Endothelial cell of umbilical vein (primary cell): ENCODE measurements around the gene SLC18A3. TPM values are rescaled to one million over a fixed set of nuclear protein-coding genes. Genes with fewer than 3 reads are reported as not detected.

Experiments used
- BruUV-seq: library from RNA; stranded (reverse); fragments of 400-500 nt; replicated peaks from 2 replicates; lab custom pipeline; 2021; lab: Mats Ljungman, UMichigan
- CTCF ChIA-PET: fragments of 300-600, 350-600 bp; sonication (Branson Sonifier 250); formaldehyde crosslinking; loops from one replicate; lab custom pipeline; 2021; ENCODE audit warnings: antibody characterized with exemption, inconsistent platforms; lab: Charles Lee
- POLR2A ChIA-PET: fragments of 300-600, 350-600 bp; sonication (Branson Sonifier 250); formaldehyde crosslinking; loops from one replicate; lab custom pipeline; 2021; ENCODE audit warnings: antibody characterized with exemption, inconsistent platforms; lab: Charles Lee
- DNase-seq: peaks from one replicate; pipeline ENCODE4 v3.0.0-alpha.2; 2011; ENCODE audit warnings: low read depth, low spot score
- FAIRE-seq: peaks from 2 replicates; lab custom pipeline; 2011; peaks lifted over from hg19 to GRCh38; lab: Jason Lieb, UNC
- H2AFZ ChIP-seq: 2 replicates; pipeline ENCODE4 v1.6.0; 2012; ENCODE audit warnings: low read depth, low read length, control low read depth, inconsistent platforms
- H3K27ac ChIP-seq: 2 replicates; pipeline ENCODE4 v1.5.1; 2011; ENCODE audit warnings: low read depth, mild to moderate bottlenecking, control low read depth, low read length, moderate library complexity; ENCODE audit not compliant: insufficient read depth
- H3K27me3 ChIP-seq, 2 experiments: 2 replicates each; pipeline versions ENCODE4 v1.6.0 to v1.6.1; 2011; ENCODE audit warnings: low read length in 2 of 2, mixed read lengths in 1 of 2; ENCODE audit not compliant: control insufficient read depth in 2 of 2, insufficient read depth in 2 of 2
- H3K36me3 ChIP-seq, 2 experiments: 2 replicates in 1 of 2; 3 replicates in 1 of 2; pipeline ENCODE4 v1.5.1; 2011; ENCODE audit warnings: low read length in 2 of 2, mild to moderate bottlenecking in 1 of 2, moderate library complexity in 1 of 2; ENCODE audit not compliant: control insufficient read depth in 2 of 2, insufficient read depth in 2 of 2; ENCODE audit errors: extremely low read depth in 1 of 2
- H3K4me1 ChIP-seq: 3 replicates; pipeline ENCODE4 v1.5.1; 2011; ENCODE audit warnings: mild to moderate bottlenecking, low read length; ENCODE audit not compliant: control insufficient read depth, insufficient read depth; ENCODE audit errors: extremely low read depth
- H3K4me2 ChIP-seq: 2 replicates; pipeline ENCODE4 v1.6.1; 2011; ENCODE audit warnings: low read length, control low read depth, mixed read lengths; ENCODE audit not compliant: insufficient read depth
- H3K4me3 ChIP-seq, 3 experiments: fragments of 200-600 bp in 1 of 3; sonication (generic), shearing (Covaris generic) in 1 of 3; replicated peaks in 1 of 3; 2 replicates each; pipeline ENCODE4 v1.5.1; 2011 to 2016; ENCODE audit warnings: control low read depth in 3 of 3, low read length in 3 of 3, mild to moderate bottlenecking in 2 of 3, inconsistent platforms in 1 of 3, low read depth in 1 of 3, moderate library complexity in 1 of 3; ENCODE audit not compliant: insufficient read depth in 1 of 3
- H3K79me2 ChIP-seq: 2 replicates; pipeline ENCODE4 v1.6.0; 2012; ENCODE audit warnings: low read length, inconsistent platforms; ENCODE audit not compliant: control insufficient read depth, insufficient read depth
- H3K9ac ChIP-seq: replicated peaks from 2 replicates; pipeline ENCODE3; 2011; ENCODE audit warnings: low read length, control low read depth; ENCODE audit not compliant: insufficient read depth; ENCODE audit errors: extremely low read depth
- H3K9me1 ChIP-seq: replicated peaks from 3 replicates; pipeline ENCODE4 v1.6.0; 2011; ENCODE audit warnings: mild to moderate bottlenecking, low read length; ENCODE audit not compliant: control insufficient read depth, insufficient read depth; ENCODE audit errors: extremely low read depth
- H3K9me3 ChIP-seq: replicated peaks from 2 replicates; pipeline ENCODE4 v1.5.1; 2012; ENCODE audit warnings: low read length, inconsistent platforms; ENCODE audit not compliant: control insufficient read depth, insufficient read depth
- H4K20me1 ChIP-seq: replicated peaks from 2 replicates; pipeline ENCODE3; 2011; ENCODE audit warnings: mild to moderate bottlenecking, low read length; ENCODE audit not compliant: control insufficient read depth, insufficient read depth; ENCODE audit errors: extremely low read depth
- EZH2 ChIP-seq: IDR thresholded peaks from 2 replicates; pipeline ENCODE4 v1.6.1; 2012; ENCODE audit warnings: borderline replicate concordance, low read depth, mild to moderate bottlenecking, moderate library complexity, low read length, inconsistent platforms; ENCODE audit not compliant: severe bottlenecking
- FOS ChIP-seq: IDR thresholded peaks from 2 replicates; pipeline ENCODE4 v1.6.1; 2011; ENCODE audit warnings: mild to moderate bottlenecking, low read length, moderate library complexity, borderline replicate concordance; ENCODE audit not compliant: insufficient read depth
- GATA2 ChIP-seq: IDR thresholded peaks from 2 replicates; pipeline ENCODE4 v1.7.0; 2011; ENCODE audit warnings: low read depth, mild to moderate bottlenecking, moderate library complexity, mixed read lengths, low read length; ENCODE audit not compliant: insufficient read length, insufficient read depth
- JUN ChIP-seq: IDR thresholded peaks from 2 replicates; pipeline ENCODE4 v1.6.1; 2011; ENCODE audit warnings: borderline replicate concordance, low read depth; ENCODE audit not compliant: insufficient read length, insufficient read depth
- MAX ChIP-seq: IDR thresholded peaks from 2 replicates; pipeline ENCODE4 v1.6.1; 2011; ENCODE audit not compliant: insufficient read depth, insufficient read length
- MYC ChIP-seq: IDR thresholded peaks from one replicate; pipeline ENCODE4 v1.6.1; 2011; ENCODE audit warnings: mild to moderate bottlenecking, low read depth, low read length
- POLR2A ChIP-seq: IDR thresholded peaks from 2 replicates; pipeline ENCODE4 v1.6.1; 2012; ENCODE audit warnings: low read depth, mild to moderate bottlenecking, control low read depth, low read length
- POLR2AphosphoS5 ChIP-seq: IDR thresholded peaks from 2 replicates; pipeline ENCODE4 v1.6.1; 2012; ENCODE audit warnings: low read depth, mild to moderate bottlenecking, control low read depth, low read length, moderate library complexity; ENCODE audit not compliant: insufficient read depth
- dilution Hi-C: fragments of 300-500 bp; cut with MboI; formaldehyde crosslinking; loops from one replicate; pipeline ENCODE4 v1.15.0; 2019; ENCODE audit warnings: low sequenced_read_pairs; ENCODE audit not compliant: extremely low pct_ligation_motif_present
- intact Hi-C: fragments of 100-400 bp; cut with micrococcal nuclease; formaldehyde crosslinking; loops from one replicate; pipeline ENCODE4 v1.10.0; 2022
- polyA plus RNA-seq, 4 experiments: library from polyadenylated mRNA; depleted of rRNA in 3 of 4; stranded (reverse) in 3 of 4; unstranded in 1 of 4; fragments of >200 nt; gene quantifications; 2 replicates each; pipeline versions ENCODE4 v1.2.1 to v1.2.3, GENCODE V29; 2011 to 2012; ENCODE audit warnings: missing spikeins in 1 of 4
- total RNA-seq: library from RNA; stranded (reverse); gene quantifications from 2 replicates; pipeline ENCODE4 v1.2.3, GENCODE V29; 2021
- TF ChIP-seq, protein P1 (sequence below), 2 donors: IDR thresholded peaks; 1 replicate in 1 of 2; 2 replicates in 1 of 2; pipeline ENCODE4 v1.5.1; 2011; ENCODE audit warnings: low read length in 2 of 2, mild to moderate bottlenecking in 2 of 2, moderate library complexity in 2 of 2, control low read depth in 1 of 2, inconsistent platforms in 1 of 2, low read depth in 1 of 2; ENCODE audit not compliant: insufficient read depth in 1 of 2; ENCODE audit errors: extremely low read depth in 1 of 2

SLC18A3 gene
- total and polyA plus RNA-seq, 2 donors (not counting 3 experiments of a cell fraction or from before 2014, with no cell fraction given), result not detected

DNA sequence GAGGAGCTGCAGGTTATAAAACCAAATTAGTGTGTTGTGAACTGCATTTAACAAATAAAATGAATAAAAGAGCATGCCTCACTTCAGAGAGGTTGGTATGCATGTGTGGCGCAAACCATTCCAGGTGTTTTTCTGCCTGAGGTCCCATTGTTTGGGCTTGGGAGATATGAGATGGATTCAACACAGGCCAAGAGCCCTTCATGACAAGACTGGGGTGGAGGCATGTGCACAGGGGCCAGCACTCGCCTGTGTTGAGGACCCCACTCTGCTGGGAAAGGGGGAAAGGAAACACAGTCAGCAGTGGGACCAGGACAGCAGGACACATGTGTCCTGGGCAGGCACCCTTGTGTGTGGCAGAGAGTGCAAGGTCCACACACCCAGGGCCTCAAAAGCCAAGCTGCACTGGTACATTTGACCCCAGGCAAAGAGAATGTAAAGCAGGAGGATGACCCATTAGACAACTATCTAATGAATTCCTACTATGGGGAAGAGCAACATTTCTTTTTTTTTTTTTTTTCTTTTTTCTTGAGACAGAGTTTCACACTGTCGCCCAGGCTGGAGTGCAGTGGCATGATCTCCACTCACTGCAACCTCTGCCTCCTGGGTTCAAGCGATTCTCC, 9.2 kb upstream of the SLC18A3 start:
- H4K20me1 ChIP-seq, result no peaks in the 10 kb centered on the region
- H3K4me3 ChIP-seq, result no peak overlapping the region
- no peak overlapping the region for H2AFZ ChIP-seq
- H3K27ac ChIP-seq, result no peak overlapping the region
- DNase-seq (no peak), FAIRE-seq (no peak)
- dilution Hi-C loops, result no loop called here
- H3K9me3 ChIP-seq, result no peaks in the 10 kb centered on the region
- no peak overlapping the region for H3K4me2 ChIP-seq
- ChIA-PET CTCF (no interaction called here), POLR2A (no interaction called here)
- no peak for TF ChIP-seq EZH2
- no peak for TF ChIP-seq FOS
- TF ChIP-seq MAX, result no peak
- TF ChIP-seq, protein P1, sequence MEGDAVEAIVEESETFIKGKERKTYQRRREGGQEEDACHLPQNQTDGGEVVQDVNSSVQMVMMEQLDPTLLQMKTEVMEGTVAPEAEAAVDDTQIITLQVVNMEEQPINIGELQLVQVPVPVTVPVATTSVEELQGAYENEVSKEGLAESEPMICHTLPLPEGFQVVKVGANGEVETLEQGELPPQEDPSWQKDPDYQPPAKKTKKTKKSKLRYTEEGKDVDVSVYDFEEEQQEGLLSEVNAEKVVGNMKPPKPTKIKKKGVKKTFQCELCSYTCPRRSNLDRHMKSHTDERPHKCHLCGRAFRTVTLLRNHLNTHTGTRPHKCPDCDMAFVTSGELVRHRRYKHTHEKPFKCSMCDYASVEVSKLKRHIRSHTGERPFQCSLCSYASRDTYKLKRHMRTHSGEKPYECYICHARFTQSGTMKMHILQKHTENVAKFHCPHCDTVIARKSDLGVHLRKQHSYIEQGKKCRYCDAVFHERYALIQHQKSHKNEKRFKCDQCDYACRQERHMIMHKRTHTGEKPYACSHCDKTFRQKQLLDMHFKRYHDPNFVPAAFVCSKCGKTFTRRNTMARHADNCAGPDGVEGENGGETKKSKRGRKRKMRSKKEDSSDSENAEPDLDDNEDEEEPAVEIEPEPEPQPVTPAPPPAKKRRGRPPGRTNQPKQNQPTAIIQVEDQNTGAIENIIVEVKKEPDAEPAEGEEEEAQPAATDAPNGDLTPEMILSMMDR (IDR thresholded peaks at IDR 0.05; ENCODE audit: extremely low read depth in 1 of 2, insufficient read depth in 1 of 2, low read depth in 1 of 2, low read length in 2 of 2), result no peak
- no peak for TF ChIP-seq JUN
- no peak for TF ChIP-seq POLR2AphosphoS5
- TF ChIP-seq GATA2, result no peak
- TF ChIP-seq MYC, result no peak
- TF ChIP-seq POLR2A, result no peak
- no peak overlapping the region for H3K9ac ChIP-seq
- H3K36me3 ChIP-seq, result no peaks in the 10 kb centered on the region
- no TSS peak for BruUV-seq
- H3K27me3 ChIP-seq, result peaks cover 0 to 3% of the 10 kb centered on the region in 2 experiments
- H3K79me2 ChIP-seq, result no peaks in the 10 kb centered on the region
- intact Hi-C loops, result no loop called here
- H3K4me1 ChIP-seq, result no peaks in the 10 kb centered on the region
- H3K9me1 ChIP-seq, result no peaks in the 10 kb centered on the region
